Activated naive CD8-positive, alpha-beta T cell treated with anti-CD3 and anti-CD28 coated beads for 36 hours (primary cell): Measurements from ENCODE around the gene MYH6. TPM values are rescaled to one million over a fixed set of nuclear protein-coding genes. Genes with fewer than 3 reads are reported as not detected.

Experiments
- DNase-seq: peaks from one replicate; pipeline ENCODE4 v3.0.0; 2021
- H3K27ac Mint-ChIP-seq: one replicate; pipeline ENCODE4 v1.8.0; 2022; ENCODE audit warnings: mild to moderate bottlenecking, moderate library complexity, mixed read lengths
- H3K27me3 Mint-ChIP-seq: one replicate; pipeline ENCODE4 v1.8.0; 2022; ENCODE audit warnings: mild to moderate bottlenecking, mixed read lengths
- H3K36me3 Mint-ChIP-seq: one replicate; pipeline ENCODE4 v1.8.0; 2021; ENCODE audit warnings: mild to moderate bottlenecking, mixed read lengths
- H3K4me1 Mint-ChIP-seq: one replicate; pipeline ENCODE4 v1.8.0; 2021; ENCODE audit warnings: mixed read lengths
- H3K4me3 Mint-ChIP-seq: one replicate; pipeline ENCODE4 v1.8.0; 2022; ENCODE audit warnings: mild to moderate bottlenecking, moderate library complexity, mixed read lengths
- H3K9me3 Mint-ChIP-seq: one replicate; pipeline ENCODE4 v1.8.0; 2022; ENCODE audit warnings: mixed read lengths
- total RNA-seq, 2 experiments: library from RNA; stranded (reverse); gene quantifications; one replicate each; pipeline ENCODE4 v1.2.3, GENCODE V29; 2021

The MYH6 gene
- total RNA-seq, 2 experiments from 2014 or later = not detected

GRCh38 chr14:23371865-23372264 lies 36.2 kb downstream of the MYH6 start:
- peaks cover 13% of the 10 kb centered on the region for H3K27me3 Mint-ChIP-seq
- no peaks in the 10 kb centered on the region for H3K36me3 Mint-ChIP-seq
- no peak overlapping the region for H3K27ac Mint-ChIP-seq
- no peaks in the 10 kb centered on the region for H3K9me3 Mint-ChIP-seq
- H3K4me3 Mint-ChIP-seq = no peak overlapping the region
- H3K4me1 Mint-ChIP-seq = peaks cover 2% of the 10 kb centered on the region
- no peak for DNase-seq

GRCh38 chr14:23370221-23370620 lies 37.9 kb downstream of the MYH6 start:
- H3K27ac Mint-ChIP-seq = no peak overlapping the region
- peaks cover 19% of the 10 kb centered on the region for H3K27me3 Mint-ChIP-seq
- H3K4me1 Mint-ChIP-seq = peaks cover 2% of the 10 kb centered on the region

GRCh38 chr14:23366426-23366921 lies 41.6 kb downstream of the MYH6 start:
- no peak overlapping the region for H3K4me3 Mint-ChIP-seq
- no peak overlapping the region for H3K27ac Mint-ChIP-seq
- no peak for DNase-seq
- peaks cover 36% of the 10 kb centered on the region for H3K27me3 Mint-ChIP-seq
- H3K36me3 Mint-ChIP-seq = no peaks in the 10 kb centered on the region
- H3K4me1 Mint-ChIP-seq = no peaks in the 10 kb centered on the region
- H3K9me3 Mint-ChIP-seq = no peaks in the 10 kb centered on the region

More at GRCh38 chr14:23370221-23370620, 37.9 kb downstream of the MYH6 start:
- Mint-ChIP-seq H3K4me3 (no peak overlapping the region), H3K9me3 (no peaks in the 10 kb centered on the region), H3K36me3 (no peaks in the 10 kb centered on the region)
- DNase-seq = no peak

GRCh38 chr14:23365732-23366425 lies 42.2 kb downstream of the MYH6 start:
- Mint-ChIP-seq H3K36me3 (no peaks in the 10 kb centered on the region), H3K4me3 (no peak overlapping the region), H3K27me3 (peaks cover 36% of the 10 kb centered on the region), H3K4me1 (no peaks in the 10 kb centered on the region), H3K27ac (no peak overlapping the region), H3K9me3 (no peaks in the 10 kb centered on the region)
- DNase-seq = no peak

- H3K9me3 Mint-ChIP-seq = no peaks in the 10 kb centered on the region
- H3K4me1 Mint-ChIP-seq = no peaks in the 10 kb centered on the region
- no peak for DNase-seq
- no peak within 1 kb of the TSS for H3K4me3 Mint-ChIP-seq
- H3K27ac Mint-ChIP-seq = no peak within 1 kb of the TSS
- H3K36me3 Mint-ChIP-seq = no peaks in the 10 kb centered on the region
- peaks cover 36% of the 10 kb centered on the region for H3K27me3 Mint-ChIP-seq
These were observed 42.9 kb downstream of the MYH6 start, which contains the start of gene EFS for GRCh38 chr14:23365036-23365731. TSS of gene EFS (minus strand) at chr14:23365172. CDS start at chr14:23365025, 147 bp downstream.

GRCh38 chr14:23364164-23365035 lies 43.7 kb downstream of the MYH6 start:
- DNase-seq = no peak
- no peaks in the 10 kb centered on the region for H3K9me3 Mint-ChIP-seq
- H3K4me3 Mint-ChIP-seq = no peak overlapping the region
- no peaks in the 10 kb centered on the region for H3K4me1 Mint-ChIP-seq
- H3K36me3 Mint-ChIP-seq = no peaks in the 10 kb centered on the region
- no peak overlapping the region for H3K27ac Mint-ChIP-seq
- peaks cover 36% of the 10 kb centered on the region for H3K27me3 Mint-ChIP-seq

GRCh38 chr14:23362200-23362599 lies 45.9 kb downstream of the MYH6 start:
- no peak overlapping the region for H3K4me3 Mint-ChIP-seq
- H3K27ac Mint-ChIP-seq = no peak overlapping the region
- H3K36me3 Mint-ChIP-seq = no peaks in the 10 kb centered on the region
- no peaks in the 10 kb centered on the region for H3K9me3 Mint-ChIP-seq
- DNase-seq = no peak
- H3K27me3 Mint-ChIP-seq = peaks cover 27% of the 10 kb centered on the region
- no peaks in the 10 kb centered on the region for H3K4me1 Mint-ChIP-seq

- Mint-ChIP-seq H3K4me3 (no peak overlapping the region), H3K27ac (no peak overlapping the region), H3K4me1 (no peaks in the 10 kb centered on the region), H3K27me3 (peaks cover 22% of the 10 kb centered on the region), H3K36me3 (no peaks in the 10 kb centered on the region), H3K9me3 (no peaks in the 10 kb centered on the region)
- DNase-seq = no peak
These were observed 46.3 kb downstream of the MYH6 start for GRCh38 chr14:23361763-23362162.

GRCh38 chr14:23361320-23361719 lies 46.8 kb downstream of the MYH6 start:
- Mint-ChIP-seq H3K4me3 (no peak overlapping the region), H3K36me3 (no peaks in the 10 kb centered on the region), H3K27me3 (peaks cover 18% of the 10 kb centered on the region), H3K9me3 (no peaks in the 10 kb centered on the region), H3K27ac (no peak overlapping the region), H3K4me1 (no peaks in the 10 kb centered on the region)
- no peak for DNase-seq

- Mint-ChIP-seq H3K4me1 (no peaks in the 10 kb centered on the region), H3K9me3 (no peaks in the 10 kb centered on the region), H3K36me3 (no peaks in the 10 kb centered on the region), H3K4me3 (no peak overlapping the region), H3K27ac (no peak overlapping the region), H3K27me3 (peaks cover 18% of the 10 kb centered on the region)
- no peak for DNase-seq
These were observed 47.6 kb downstream of the MYH6 start for GRCh38 chr14:23360496-23360895.

GRCh38 chr14:23359722-23360447 lies 48.2 kb downstream of the MYH6 start:
- Mint-ChIP-seq H3K27me3 (peaks cover 16% of the 10 kb centered on the region), H3K27ac (no peak overlapping the region), H3K9me3 (no peaks in the 10 kb centered on the region), H3K4me3 (no peak overlapping the region), H3K4me1 (no peaks in the 10 kb centered on the region), H3K36me3 (no peaks in the 10 kb centered on the region)
- no peak for DNase-seq

- no peaks in the 10 kb centered on the region for H3K9me3 Mint-ChIP-seq
- H3K4me3 Mint-ChIP-seq = no peak overlapping the region
- peaks cover 11% of the 10 kb centered on the region for H3K27me3 Mint-ChIP-seq
- no peak for DNase-seq
- H3K27ac Mint-ChIP-seq = no peak overlapping the region
- H3K4me1 Mint-ChIP-seq = no peaks in the 10 kb centered on the region
- H3K36me3 Mint-ChIP-seq = no peaks in the 10 kb centered on the region
These were observed 48.9 kb downstream of the MYH6 start for GRCh38 chr14:23359167-23359626.

- H3K27me3 Mint-ChIP-seq = peaks cover 11% of the 10 kb centered on the region
- H3K4me3 Mint-ChIP-seq = no peak overlapping the region
- H3K9me3 Mint-ChIP-seq = no peaks in the 10 kb centered on the region
- DNase-seq = no peak
- no peaks in the 10 kb centered on the region for H3K4me1 Mint-ChIP-seq
- H3K36me3 Mint-ChIP-seq = no peaks in the 10 kb centered on the region
- no peak overlapping the region for H3K27ac Mint-ChIP-seq
These were observed 49.4 kb downstream of the MYH6 start for GRCh38 chr14:23358553-23359166.

- H3K27ac Mint-ChIP-seq = no peak overlapping the region
- no peak overlapping the region for H3K4me3 Mint-ChIP-seq
- H3K4me1 Mint-ChIP-seq = peaks cover under 1% of the 10 kb centered on the region
- no peaks in the 10 kb centered on the region for H3K9me3 Mint-ChIP-seq
- no peaks in the 10 kb centered on the region for H3K36me3 Mint-ChIP-seq
- DNase-seq = no peak
- H3K27me3 Mint-ChIP-seq = peaks cover 13% of the 10 kb centered on the region
These were observed 50.0 kb downstream of the MYH6 start for GRCh38 chr14:23358042-23358441.
